Karpas-422 (cell line): ENCODE results near the gene FZR1. TPM values are rescaled to one million over a fixed set of nuclear protein-coding genes. Genes with fewer than 3 reads are reported as not detected.

Experiments used
- DNase-seq: peaks from one replicate; pipeline ENCODE4 v3.0.0-alpha.2; 2015
- H2AFZ ChIP-seq: fragments of 200-600 bp; sonication (generic); 2 replicates; pipeline ENCODE4 v1.6.1; 2014; ENCODE audit warnings: antibody characterized with exemption, low read length, mixed read lengths
- H3K27ac ChIP-seq: fragments of 200-600 bp; sonication (generic); 2 replicates; pipeline ENCODE4 v1.5.1; 2014; ENCODE audit warnings: mild to moderate bottlenecking, low read length, moderate library complexity
- H3K27me3 ChIP-seq: fragments of 200-600 bp; sonication (generic); 2 replicates; pipeline ENCODE4 v1.6.1; 2014; ENCODE audit warnings: low read length, mixed read lengths
- H3K36me3 ChIP-seq: fragments of 200-600 bp; sonication (generic); 2 replicates; pipeline ENCODE4 v1.6.1; 2014; ENCODE audit warnings: low read length, mixed read lengths; ENCODE audit not compliant: insufficient read depth
- H3K4me1 ChIP-seq: fragments of 200-600 bp; sonication (generic); 2 replicates; pipeline ENCODE4 v1.6.1; 2014; ENCODE audit warnings: mild to moderate bottlenecking, low read length, mixed read lengths
- H3K4me2 ChIP-seq: fragments of 200-600 bp; sonication (generic); 2 replicates; pipeline ENCODE4 v1.6.1; 2014; ENCODE audit warnings: low read length, low read depth, mild to moderate bottlenecking; ENCODE audit not compliant: poor library complexity, severe bottlenecking
- H3K4me3 ChIP-seq: fragments of 200-600 bp; sonication (generic); 2 replicates; pipeline ENCODE4 v1.5.1; 2014; ENCODE audit warnings: mild to moderate bottlenecking, antibody characterized with exemption, low read length, mixed read lengths
- H3K79me2 ChIP-seq: fragments of 200-600 bp; sonication (generic); 2 replicates; pipeline ENCODE4 v1.6.1; 2014; ENCODE audit warnings: mild to moderate bottlenecking, low read length, mixed read lengths
- H3K9ac ChIP-seq: fragments of 200-600 bp; sonication (generic); 2 replicates; pipeline ENCODE4 v1.6.0; 2014; ENCODE audit warnings: low read length
- H3K9me2 ChIP-seq: fragments of 200-600 bp; sonication (generic), shearing (Covaris generic); replicated peaks from 2 replicates; pipeline ENCODE4 v1.6.0; 2014; ENCODE audit warnings: mild to moderate bottlenecking, low read length, moderate library complexity; ENCODE audit not compliant: insufficient read depth
- H3K9me3 ChIP-seq: fragments of 300-700, 200-600 bp; sonication (generic); 2 replicates; pipeline ENCODE4 v1.6.1; 2014; ENCODE audit warnings: low read length, mixed read lengths
- H4K20me1 ChIP-seq: fragments of 200-600 bp; sonication (generic); 2 replicates; pipeline ENCODE4 v1.6.1; 2014; ENCODE audit warnings: mild to moderate bottlenecking, antibody characterized with exemption, low read length, low read depth; ENCODE audit not compliant: insufficient read depth
- total RNA-seq: library from RNA; depleted of rRNA; stranded (reverse); fragments of >200 nt; shearing (Covaris generic); gene quantifications from 2 replicates; pipeline ENCODE4 v1.2.3, GENCODE V29; 2014; ENCODE audit warnings: low replicate concordance

The FZR1 gene
- total RNA-seq, 1 experiment from 2014 or later = 22.8 TPM

- no peaks in the 10 kb centered on the region for H3K36me3 ChIP-seq
- 0 out of 2 replicates have a peak, but pooled peaks cover 2% of the 10 kb centered on the region for H3K9me3 ChIP-seq
- H4K20me1 ChIP-seq = no peaks in the 10 kb centered on the region
- H3K9ac ChIP-seq = no peak overlapping the region
- H3K4me1 ChIP-seq = peaks cover under 1% of the 10 kb centered on the region; the same call in 1 of the 2 replicates
- no peak overlapping the region for H3K4me2 ChIP-seq
- no peaks in the 10 kb centered on the region for H3K79me2 ChIP-seq
- H2AFZ ChIP-seq = no peak overlapping the region
- no peaks in the 10 kb centered on the region for H3K9me2 ChIP-seq
- no peak overlapping the region for H3K4me3 ChIP-seq
- H3K27me3 ChIP-seq = no peaks in the 10 kb centered on the region
- no peak overlapping the region for H3K27ac ChIP-seq
- DNase-seq = no peak
Measured at GRCh38 chr19:3462991-3463713, 43.0 kb upstream of the FZR1 start.

GRCh38 chr19:3463714-3464586, 42.2 kb upstream of the FZR1 start:
- Histone ChIP-seq H4K20me1 (no peaks in the 10 kb centered on the region), H3K9me2 (no peaks in the 10 kb centered on the region), H3K27me3 (no peaks in the 10 kb centered on the region), H3K4me3 (no peak overlapping the region), H3K36me3 (no peaks in the 10 kb centered on the region), H3K27ac (no peak overlapping the region), H2AFZ (no peak overlapping the region), H3K4me2 (no peak overlapping the region), H3K79me2 (no peaks in the 10 kb centered on the region), H3K9ac (no peak overlapping the region), H3K9me3 (0 out of 2 replicates have a peak, but pooled peaks cover 2% of the 10 kb centered on the region), H3K4me1 (no peaks in the 10 kb centered on the region)
- no peak for DNase-seq

GRCh38 chr19:3464587-3465235, 41.4 kb upstream of the FZR1 start:
- 0 out of 2 replicates have a peak, but pooled peaks cover 2% of the 10 kb centered on the region for H3K9me3 ChIP-seq
- H3K79me2 ChIP-seq = no peaks in the 10 kb centered on the region
- no peak for DNase-seq
- no peak overlapping the region for H3K4me3 ChIP-seq
- H2AFZ ChIP-seq = no peak overlapping the region
- peaks cover 5% of the 10 kb centered on the region for H3K4me1 ChIP-seq
- H3K27me3 ChIP-seq = no peaks in the 10 kb centered on the region
- no peaks in the 10 kb centered on the region for H3K9me2 ChIP-seq
- H4K20me1 ChIP-seq = no peaks in the 10 kb centered on the region
- H3K27ac ChIP-seq = no peak overlapping the region
- H3K36me3 ChIP-seq = no peaks in the 10 kb centered on the region
- no peak overlapping the region for H3K9ac ChIP-seq
- no peak overlapping the region for H3K4me2 ChIP-seq

- no peak overlapping the region for H3K27ac ChIP-seq
Measured at GRCh38 chr19:3465552-3465951, 40.6 kb upstream of the FZR1 start.

GRCh38 chr19:3466635-3467034, 39.5 kb upstream of the FZR1 start:
- H3K36me3 ChIP-seq = no peaks in the 10 kb centered on the region
- no peak overlapping the region for H3K4me3 ChIP-seq
- H3K27ac ChIP-seq = no peak overlapping the region
- no peaks in the 10 kb centered on the region for H3K27me3 ChIP-seq
- no peak for DNase-seq
- H2AFZ ChIP-seq = no peak overlapping the region
- H3K9me3 ChIP-seq = 0 out of 2 replicates have a peak, but pooled peaks cover 2% of the 10 kb centered on the region
- no peaks in the 10 kb centered on the region for H4K20me1 ChIP-seq
- no peak overlapping the region for H3K9ac ChIP-seq
- H3K4me1 ChIP-seq = peaks cover 19% of the 10 kb centered on the region
- H3K79me2 ChIP-seq = no peaks in the 10 kb centered on the region
- no peak overlapping the region for H3K4me2 ChIP-seq
- no peaks in the 10 kb centered on the region for H3K9me2 ChIP-seq

More at GRCh38 chr19:3465552-3465951, 40.6 kb upstream of the FZR1 start:
- Histone ChIP-seq H3K4me2 (no peak overlapping the region), H3K4me1 (peaks cover 14% of the 10 kb centered on the region), H3K9me2 (no peaks in the 10 kb centered on the region), H3K4me3 (no peak overlapping the region), H3K36me3 (no peaks in the 10 kb centered on the region), H3K27me3 (no peaks in the 10 kb centered on the region), H3K9ac (no peak overlapping the region), H2AFZ (no peak overlapping the region), H3K9me3 (0 out of 2 replicates have a peak, but pooled peaks cover 2% of the 10 kb centered on the region), H3K79me2 (no peaks in the 10 kb centered on the region), H4K20me1 (no peaks in the 10 kb centered on the region)
- no peak for DNase-seq

- no peaks in the 10 kb centered on the region for H3K27me3 ChIP-seq
- no peak overlapping the region for H2AFZ ChIP-seq
- no peaks in the 10 kb centered on the region for H4K20me1 ChIP-seq
- H3K36me3 ChIP-seq = no peaks in the 10 kb centered on the region
- H3K79me2 ChIP-seq = no peaks in the 10 kb centered on the region
- no peak overlapping the region for H3K9ac ChIP-seq
- no peaks in the 10 kb centered on the region for H3K9me2 ChIP-seq
- no peak overlapping the region for H3K4me3 ChIP-seq
- no peak overlapping the region for H3K27ac ChIP-seq
- 0 out of 2 replicates have a peak, but pooled peaks cover 2% of the 10 kb centered on the region for H3K9me3 ChIP-seq
- H3K4me2 ChIP-seq = no peak overlapping the region
- no peak for DNase-seq
- peaks cover 19% of the 10 kb centered on the region for H3K4me1 ChIP-seq
Measured at GRCh38 chr19:3467437-3468198, 38.5 kb upstream of the FZR1 start.

- Histone ChIP-seq H3K4me1 (peaks cover 19% of the 10 kb centered on the region), H3K79me2 (no peaks in the 10 kb centered on the region), H2AFZ (no peak overlapping the region), H3K27me3 (no peaks in the 10 kb centered on the region), H3K9me3 (0 out of 2 replicates have a peak, but pooled peaks cover 2% of the 10 kb centered on the region), H3K9ac (no peak overlapping the region), H3K4me2 (no peak overlapping the region), H4K20me1 (no peaks in the 10 kb centered on the region), H3K9me2 (no peaks in the 10 kb centered on the region), H3K36me3 (no peaks in the 10 kb centered on the region), H3K27ac (no peak overlapping the region), H3K4me3 (no peak overlapping the region)
- DNase-seq = no peak
Measured at GRCh38 chr19:3468211-3468610, 37.9 kb upstream of the FZR1 start.
